CMK (cell line): ENCODE measurements around the gene PEX7.
"Not testable (repeated sequence)": the region's sequence is repeated elsewhere in the genome, so short reads cannot be mapped to it uniquely, and the experiment has no call there.

Source experiments
- DNase-seq: peaks from one replicate; pipeline ENCODE4 v3.0.0-alpha.2; 2010; ENCODE audit warnings: low read depth

The PEX7 gene

DNA sequence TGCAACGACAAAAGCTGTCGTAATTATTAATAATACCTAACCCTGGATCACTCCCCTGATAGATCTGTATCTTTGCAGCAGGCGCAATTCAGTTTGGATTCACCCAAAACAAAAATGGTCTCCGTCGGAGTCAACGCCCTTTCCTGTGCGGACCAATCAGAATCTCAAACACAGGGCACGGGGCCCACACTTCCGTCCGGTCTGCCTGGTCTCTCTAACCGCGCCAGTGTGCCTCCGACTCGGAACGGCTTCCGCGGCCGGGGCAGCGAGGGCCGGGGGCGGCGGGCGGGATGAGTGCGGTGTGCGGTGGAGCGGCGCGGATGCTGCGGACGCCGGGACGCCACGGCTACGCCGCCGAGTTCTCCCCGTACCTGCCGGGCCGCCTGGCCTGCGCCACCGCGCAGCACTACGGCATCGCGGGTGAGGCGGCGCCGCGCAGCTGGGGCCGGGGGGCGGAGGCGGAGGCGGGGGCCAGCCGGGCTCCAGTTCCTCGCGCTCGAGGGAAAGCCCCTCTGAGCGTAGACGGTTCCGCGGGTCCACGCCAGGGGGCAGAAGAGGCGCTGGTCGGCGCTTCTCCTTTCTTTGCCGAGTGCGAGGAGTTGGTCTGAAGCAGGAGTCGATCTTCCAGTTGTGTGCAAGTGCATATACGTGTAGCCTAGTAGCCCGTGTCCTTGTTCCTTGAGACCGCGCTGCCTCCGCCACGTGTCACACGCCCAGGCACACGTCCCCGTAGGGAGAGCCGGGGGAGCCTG is at the start of gene PEX7:
PEX7 (plus strand) TSS at position 217 of the 752 bp plus-strand sequence; CDS start at position 291, 74 bp downstream.
- peak; percentile 83 for DNase-seq

- DNase-seq, result no peak
These were observed 49.5 kb upstream of the PEX7 start for GRCh38 chr6:136772685-136773472.

- DNase-seq, result no peak
These were observed 49.0 kb upstream of the PEX7 start for GRCh38 chr6:136773473-136773796.

DNA sequence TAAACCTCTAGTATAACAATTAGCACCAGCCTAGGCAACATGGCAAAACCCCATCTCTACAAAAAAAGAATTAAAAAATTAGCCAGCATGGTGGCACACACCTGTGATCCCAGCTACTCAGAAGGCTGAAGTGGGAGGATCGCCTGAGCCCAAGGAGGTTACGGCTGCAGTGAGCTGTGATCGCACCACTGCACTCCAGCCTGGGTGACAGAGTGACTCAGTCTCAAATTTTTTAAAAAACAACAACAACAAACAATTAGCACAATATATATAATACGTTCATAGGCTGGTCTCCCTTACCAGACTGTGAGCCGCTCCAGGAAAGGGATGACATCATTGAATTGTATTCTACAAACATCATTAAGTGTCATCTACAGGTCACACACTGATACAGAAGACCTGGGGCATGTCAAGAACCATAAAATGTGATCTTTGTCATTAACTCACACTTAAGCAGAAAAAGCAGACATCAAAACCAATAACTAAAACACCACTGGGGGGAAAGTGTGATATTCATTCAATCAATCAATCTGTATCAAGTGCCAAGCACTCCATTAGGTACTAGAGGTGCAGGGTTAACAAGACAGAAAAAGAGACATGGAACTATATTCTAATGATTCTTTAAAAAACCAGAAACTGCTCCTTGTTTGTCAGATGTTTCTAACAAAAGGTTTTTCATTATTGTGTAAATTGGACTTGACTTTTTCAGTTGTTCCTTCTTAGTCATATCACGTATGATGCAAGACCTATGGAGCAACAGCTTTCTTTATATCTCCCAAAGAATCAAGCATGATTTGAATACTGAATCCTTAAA is 48.0 kb upstream of the PEX7 start:
- DNase-seq, result no peak

- no peak for DNase-seq
These were observed 47.3 kb upstream of the PEX7 start for GRCh38 chr6:136775081-136775480.

DNA sequence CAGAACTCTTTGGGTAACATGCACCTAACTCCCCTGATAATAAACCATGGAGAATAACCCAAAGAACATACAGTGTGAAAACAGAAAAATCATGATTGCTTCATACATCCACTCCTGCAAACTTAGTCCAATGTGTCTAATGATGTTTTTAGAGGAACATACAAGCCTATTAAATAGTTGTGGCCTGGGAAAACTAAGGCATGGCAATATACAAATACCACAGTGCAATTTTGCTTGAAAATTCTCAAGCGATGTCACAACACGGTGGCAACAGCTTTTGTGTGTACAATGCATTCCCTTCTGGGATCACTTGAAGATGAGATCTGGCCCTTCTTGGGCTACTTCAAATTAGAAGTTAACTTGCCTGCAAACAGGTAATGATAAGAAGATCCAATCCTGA is 46.8 kb upstream of the PEX7 start:
- no peak for DNase-seq

DNA sequence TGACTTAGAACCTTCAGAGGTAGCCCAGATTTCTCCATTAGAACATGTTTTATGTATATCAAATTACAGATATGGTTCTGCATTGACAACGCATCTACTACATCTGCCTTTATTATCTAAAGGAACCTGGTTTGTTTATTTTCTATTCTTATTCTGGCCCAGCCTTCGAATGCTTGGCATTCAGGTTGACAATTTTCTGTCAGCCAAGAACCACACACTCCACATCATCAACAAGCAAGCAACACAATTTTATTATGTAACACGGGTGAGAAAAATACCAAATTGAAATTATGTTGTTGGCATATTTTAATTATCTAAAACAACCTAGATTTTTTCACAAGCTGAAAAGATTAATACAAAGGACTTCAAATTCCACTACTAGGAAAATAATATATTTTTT is 44.7 kb upstream of the PEX7 start:
- DNase-seq, result no peak

- no peak for DNase-seq
These were observed 42.7 kb upstream of the PEX7 start for GRCh38 chr6:136779682-136780081.

DNA sequence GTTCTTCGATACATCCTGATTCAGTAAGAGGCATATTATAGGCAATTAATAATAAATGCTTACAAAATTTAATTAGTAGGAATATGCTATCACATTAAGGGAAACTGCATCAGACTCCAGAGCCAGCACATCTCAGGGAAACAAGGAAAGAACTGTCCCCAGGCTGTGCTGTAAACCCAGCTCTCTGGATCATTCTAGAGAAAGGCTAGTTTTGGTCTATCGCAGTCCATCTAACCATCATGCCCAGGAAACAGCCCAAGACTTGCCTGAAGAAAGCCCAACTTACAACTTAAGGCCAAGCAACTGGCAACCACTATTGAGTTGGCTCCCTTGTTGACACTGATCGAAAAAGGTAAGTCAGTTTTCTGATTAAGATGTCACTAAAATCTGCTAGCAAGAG is 41.4 kb upstream of the PEX7 start:
- DNase-seq, result no peak

GRCh38 chr6:136782021-136782770 is 40.2 kb upstream of the PEX7 start:
- no peak for DNase-seq

- no peak for DNase-seq
These were observed 39.4 kb upstream of the PEX7 start for GRCh38 chr6:136783021-136783420.

DNA sequence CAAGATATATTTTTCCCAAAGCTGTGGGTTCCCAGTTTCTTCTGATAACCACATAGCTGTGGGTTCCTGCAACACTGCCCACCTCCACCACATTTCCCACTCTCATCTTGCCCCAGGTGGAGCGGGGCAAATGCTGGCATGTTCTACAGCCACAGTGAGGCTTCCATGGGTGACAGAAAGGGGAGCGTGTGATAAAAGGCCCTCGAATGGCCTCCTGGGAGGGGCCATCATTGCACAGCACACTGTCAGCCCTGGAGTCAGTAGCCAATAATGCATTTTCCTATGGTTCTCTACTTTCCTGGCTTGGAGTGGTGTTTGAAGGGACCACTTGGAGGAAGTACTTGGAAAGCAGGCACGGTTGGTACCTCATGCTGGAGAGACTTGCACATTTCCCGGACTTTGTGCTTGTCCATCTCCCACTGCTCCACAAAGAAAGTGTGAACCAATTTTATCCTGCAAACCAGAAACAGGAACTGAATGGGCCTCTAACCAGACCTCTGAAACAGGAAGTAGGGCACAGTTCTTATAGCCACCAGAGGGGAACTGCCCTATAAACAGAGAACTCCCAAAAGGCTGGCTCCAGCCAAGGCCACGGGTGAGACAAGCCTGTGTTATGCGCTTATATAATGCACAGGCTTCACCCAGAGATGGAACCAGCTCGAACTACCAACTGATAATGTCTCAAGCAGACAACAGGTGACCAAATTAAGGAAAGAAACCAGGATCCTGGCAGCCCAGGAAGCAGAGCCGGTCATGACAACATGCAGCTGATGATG is 38.7 kb upstream of the PEX7 start:
- DNase-seq, result peak; percentile 58

- no peak for DNase-seq
These were observed 38.1 kb upstream of the PEX7 start for GRCh38 chr6:136784271-136784664.

GRCh38 chr6:136784910-136785746 is 37.3 kb upstream of the PEX7 start:
- DNase-seq, result no peak

DNA sequence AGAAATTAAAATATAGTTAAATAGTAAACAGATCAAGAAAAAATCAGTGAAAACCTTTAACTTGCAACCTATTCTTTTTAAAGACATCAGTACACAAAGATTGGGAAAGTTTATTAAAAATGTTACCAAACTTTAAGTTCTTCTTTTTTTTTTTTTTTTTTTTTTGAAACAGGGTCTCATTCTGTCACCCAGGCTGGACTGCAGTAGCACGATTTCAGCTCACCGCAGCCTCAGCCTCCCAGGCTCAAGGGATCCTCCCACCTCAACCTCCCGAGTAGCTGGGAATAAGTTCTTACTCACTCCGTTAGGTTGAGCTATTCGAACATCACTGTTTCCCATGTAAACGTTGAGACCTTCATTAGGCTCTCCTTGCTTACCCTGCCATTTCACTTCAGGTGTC is 35.7 kb upstream of the PEX7 start:
- no peak for DNase-seq

GRCh38 chr6:136787726-136788068 is 34.7 kb upstream of the PEX7 start:
- no peak for DNase-seq

DNA sequence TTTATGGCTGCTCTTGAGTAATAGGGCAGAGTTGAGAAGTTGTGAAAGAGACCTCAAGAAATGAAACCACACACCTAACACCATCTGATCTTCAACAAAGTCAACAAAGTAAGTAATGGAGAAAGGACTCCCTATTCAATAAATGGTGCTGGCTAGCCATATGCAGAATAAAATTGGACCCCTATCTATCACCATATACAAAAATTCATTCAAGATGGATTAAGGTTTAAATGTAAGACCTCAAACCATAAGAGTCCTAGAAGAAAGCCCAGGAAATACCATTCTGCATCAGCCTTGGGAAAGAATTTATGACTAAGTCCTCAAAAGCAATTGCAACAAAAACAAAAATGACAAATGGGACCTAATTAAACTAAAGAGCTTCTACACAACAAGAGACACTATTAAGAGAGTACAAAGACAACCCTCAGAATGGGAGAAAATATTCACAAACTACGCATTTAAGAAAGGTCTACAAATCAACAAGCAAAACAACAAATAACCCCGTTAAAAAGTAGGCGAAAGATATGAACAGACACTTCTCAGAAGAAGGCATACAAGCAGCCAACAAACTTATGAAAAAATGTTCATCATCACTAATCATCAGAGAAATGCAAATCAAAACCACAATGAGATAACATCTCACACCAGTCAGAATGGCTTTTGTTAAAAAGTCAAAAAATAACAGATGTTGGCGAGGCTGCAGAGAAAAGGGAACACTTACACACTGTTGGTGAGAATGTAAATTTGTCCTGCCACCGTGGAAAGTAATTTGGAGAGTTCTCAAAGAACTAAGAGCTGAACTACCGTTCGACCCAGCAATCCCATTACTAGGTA is 34.1 kb upstream of the PEX7 start:
- no peak for DNase-seq

- DNase-seq, result not testable (repeated sequence)
These were observed 33.0 kb upstream of the PEX7 start for GRCh38 chr6:136789440-136789839.
